DND-41 (cell line): ENCODE results near the gene SGMS1.

Experiments
- EZH2 ChIP-seq: IDR thresholded peaks from 3 replicates; pipeline ENCODE4 v1.6.1; 2012; ENCODE audit warnings: borderline replicate concordance, low read depth, mild to moderate bottlenecking, moderate library complexity, low read length, inconsistent platforms; ENCODE audit not compliant: severe bottlenecking
- TF ChIP-seq, protein P1 (sequence below): IDR thresholded peaks from 2 replicates; pipeline ENCODE4 v1.5.1; 2012; ENCODE audit warnings: borderline replicate concordance, low read length, moderate library complexity, mild to moderate bottlenecking; ENCODE audit not compliant: poor library complexity, severe bottlenecking; ENCODE audit errors: extremely low read depth

DNA sequence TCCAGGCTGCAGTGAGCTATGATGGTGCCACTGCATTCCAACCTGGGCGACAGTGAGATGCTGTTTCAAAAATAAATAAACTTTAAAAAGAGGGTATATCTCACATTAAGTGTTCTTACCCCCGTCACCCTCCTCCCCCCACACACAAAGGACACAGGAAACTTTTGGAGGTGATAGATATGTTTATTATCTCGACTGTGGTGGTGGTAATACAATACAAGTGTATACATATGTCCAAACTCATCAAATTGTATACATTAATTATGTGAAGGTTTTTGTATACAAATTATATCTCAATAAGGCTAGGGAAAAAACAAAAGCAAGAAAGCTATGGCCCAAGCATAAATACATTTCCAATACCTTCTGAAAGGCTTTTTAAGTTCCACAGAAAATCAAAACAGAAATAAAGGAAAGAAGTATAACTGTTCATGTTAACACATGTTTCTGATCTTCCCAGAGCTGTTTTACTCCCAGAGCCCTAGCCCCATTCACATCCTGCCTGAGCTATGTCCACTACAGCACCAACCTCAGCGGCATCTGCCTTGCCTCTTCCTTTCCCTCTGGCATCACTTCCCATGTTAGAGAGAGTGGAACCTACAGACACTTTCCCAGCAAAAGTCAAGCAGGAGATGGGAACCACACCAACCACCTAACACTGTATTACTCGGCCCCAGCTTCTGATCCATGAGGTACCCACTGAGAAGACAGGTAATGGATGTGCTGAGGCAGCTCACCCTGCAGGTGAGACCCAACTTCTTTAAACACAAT is 48.1 kb downstream of the SGMS1 start:
- TF ChIP-seq, protein P1, sequence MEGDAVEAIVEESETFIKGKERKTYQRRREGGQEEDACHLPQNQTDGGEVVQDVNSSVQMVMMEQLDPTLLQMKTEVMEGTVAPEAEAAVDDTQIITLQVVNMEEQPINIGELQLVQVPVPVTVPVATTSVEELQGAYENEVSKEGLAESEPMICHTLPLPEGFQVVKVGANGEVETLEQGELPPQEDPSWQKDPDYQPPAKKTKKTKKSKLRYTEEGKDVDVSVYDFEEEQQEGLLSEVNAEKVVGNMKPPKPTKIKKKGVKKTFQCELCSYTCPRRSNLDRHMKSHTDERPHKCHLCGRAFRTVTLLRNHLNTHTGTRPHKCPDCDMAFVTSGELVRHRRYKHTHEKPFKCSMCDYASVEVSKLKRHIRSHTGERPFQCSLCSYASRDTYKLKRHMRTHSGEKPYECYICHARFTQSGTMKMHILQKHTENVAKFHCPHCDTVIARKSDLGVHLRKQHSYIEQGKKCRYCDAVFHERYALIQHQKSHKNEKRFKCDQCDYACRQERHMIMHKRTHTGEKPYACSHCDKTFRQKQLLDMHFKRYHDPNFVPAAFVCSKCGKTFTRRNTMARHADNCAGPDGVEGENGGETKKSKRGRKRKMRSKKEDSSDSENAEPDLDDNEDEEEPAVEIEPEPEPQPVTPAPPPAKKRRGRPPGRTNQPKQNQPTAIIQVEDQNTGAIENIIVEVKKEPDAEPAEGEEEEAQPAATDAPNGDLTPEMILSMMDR = no peak
- TF ChIP-seq EZH2 = no peak
